Posterior vena cava (tissue), 2 donors: ENCODE measurements around the gene ATXN2L. TPM values are rescaled to one million over a fixed set of nuclear protein-coding genes. Genes with fewer than 3 reads are reported as not detected.

Experiments used
- DNase-seq: peaks from one replicate; pipeline ENCODE4 v3.0.0-alpha.2; 2020; ENCODE audit warnings: low spot score
- intact Hi-C, 2 donors: fragments of 100-400 bp; cut with DNase I; formaldehyde crosslinking; loops; one replicate each; pipeline versions ENCODE4 v1.14.1 to v1.14.2; 2022 to 2023
- total RNA-seq, 2 donors: library from RNA; stranded (reverse); fragmentation: NEBNext Ultra II Directional; extraction: Animal tissue kit (Norgen Biotek cat#: 25700); gene quantifications; one replicate each; pipeline ENCODE4 v1.2.1, GENCODE V29; 2021
- donor health status: DM: yes; HTN: yes; CAD: no.
- donor health status: DM: yes; HTN: yes; CAD: no.

Gene ATXN2L
- total RNA-seq, 2 donors from 2014 or later, result 66.5 to 72.2 TPM

- intact Hi-C loops, result no loop called here
- DNase-seq, result no peak
Measured at GRCh38 chr16:28834873-28835863, 12.4 kb downstream of the ATXN2L start.

- intact Hi-C loops, result no loop called here
- no peak for DNase-seq
Measured at GRCh38 chr16:28835864-28836760, 13.3 kb downstream of the ATXN2L start.

DNA sequence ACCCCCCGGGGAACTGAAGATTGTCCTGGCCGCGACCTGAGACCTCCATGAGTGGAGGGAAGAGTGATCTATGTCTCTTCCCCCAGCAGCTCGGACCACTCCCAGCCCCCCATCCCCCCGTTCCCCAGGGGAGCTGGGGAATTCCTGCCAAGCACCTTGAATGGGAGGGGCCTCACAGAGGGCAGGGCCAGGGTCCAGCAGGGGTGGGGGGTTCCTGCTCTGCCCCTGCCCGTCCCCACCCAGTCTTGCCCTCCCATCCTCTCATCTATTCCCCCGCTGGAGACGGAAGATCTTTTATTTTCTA is 13.9 kb downstream of the ATXN2L start:
- intact Hi-C loops, result no loop called here
- no peak for DNase-seq

- intact Hi-C loops, result no loop called here
- DNase-seq, result no peak
Measured at GRCh38 chr16:28837672-28838557, 15.1 kb downstream of the ATXN2L start.

- intact Hi-C loops, result no loop called here
- DNase-seq, result no peak
Measured at GRCh38 chr16:28838558-28838918, 15.7 kb downstream of the ATXN2L start.

DNA sequence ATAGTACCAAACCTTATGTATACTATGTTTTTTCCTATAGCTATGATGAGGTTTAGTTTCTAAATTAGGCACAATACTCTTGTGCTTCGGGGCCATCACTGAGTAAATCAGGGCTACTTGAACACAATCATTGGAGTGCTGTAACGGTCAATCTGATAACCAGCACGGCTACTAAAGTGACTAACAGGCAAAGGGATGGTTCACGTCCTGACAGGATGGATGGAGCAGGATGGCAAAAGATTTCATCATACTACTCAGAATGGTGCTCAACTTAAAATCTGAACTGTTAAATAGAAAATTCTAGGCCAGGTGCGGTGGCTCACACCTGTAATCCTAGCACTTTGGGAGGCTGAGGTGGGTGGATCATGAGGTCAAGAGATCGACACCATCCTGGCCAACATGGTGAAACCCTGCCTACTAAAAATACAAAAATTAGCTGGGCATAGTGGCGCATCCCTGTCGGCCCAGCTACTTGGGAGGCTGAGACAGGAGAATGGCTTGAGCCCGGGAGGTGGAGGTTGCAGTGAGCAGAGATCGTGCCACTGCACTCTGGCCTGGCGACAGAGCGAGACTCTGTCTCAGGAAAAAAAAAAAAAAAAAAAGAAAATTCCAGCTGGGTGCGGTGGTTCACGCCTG is 16.3 kb downstream of the ATXN2L start:
- intact Hi-C loops, result no loop called here
- DNase-seq, result no peak

- intact Hi-C loops, result no loop called here
- DNase-seq, result no peak
Measured at GRCh38 chr16:28839899-28840298, 17.1 kb downstream of the ATXN2L start.

- DNase-seq, result no peak
- intact Hi-C loops, result no loop called here
Measured at GRCh38 chr16:28842696-28843095, 19.9 kb downstream of the ATXN2L start.

DNA sequence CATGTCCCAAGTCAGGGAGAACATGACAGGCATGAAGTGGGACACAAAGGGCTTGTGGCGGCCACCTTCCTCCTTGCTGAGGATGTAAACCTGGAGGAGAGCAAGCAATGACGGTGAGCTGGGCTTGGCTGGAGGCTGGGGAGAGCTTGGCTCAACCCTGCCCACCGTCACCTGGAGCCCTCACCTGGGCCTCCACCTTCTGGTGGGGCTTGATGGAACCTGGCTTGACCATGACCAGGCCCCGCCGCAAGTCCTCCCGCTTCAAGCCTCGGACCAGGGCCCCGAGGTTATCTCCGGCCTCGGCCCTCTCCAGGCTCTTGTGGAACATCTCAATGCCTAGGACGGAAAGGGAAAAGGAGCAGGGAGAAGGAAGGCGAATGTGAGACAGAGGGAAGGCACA is 21.0 kb downstream of the ATXN2L start:
- no peak for DNase-seq
- intact Hi-C loops, result no loop called here

- DNase-seq, result no peak
- intact Hi-C loops, result no loop called here
Measured at GRCh38 chr16:28844226-28844885, 21.6 kb downstream of the ATXN2L start.

GRCh38 chr16:28845293-28845692 is 22.5 kb downstream of the ATXN2L start:
- intact Hi-C loops, result no loop called here

DNA sequence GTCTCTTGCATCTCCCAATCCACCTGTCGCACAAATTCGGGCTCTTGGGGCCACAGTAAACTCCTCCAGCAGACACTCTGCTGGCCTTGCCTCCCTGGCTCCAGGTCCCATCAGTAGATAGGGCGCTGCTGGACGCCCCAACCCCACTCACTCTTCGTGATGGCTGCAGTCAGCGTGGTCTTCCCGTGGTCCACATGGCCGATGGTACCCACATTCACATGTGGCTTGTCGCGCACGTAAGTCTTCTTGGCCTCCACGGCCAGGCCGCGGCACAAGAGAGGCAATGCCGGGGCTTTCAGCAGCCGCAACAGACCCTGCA is 22.9 kb downstream of the ATXN2L start:
- DNase-seq, result peak; percentile 81
- intact Hi-C loops, result no loop called here

More at GRCh38 chr16:28845293-28845692, 22.5 kb downstream of the ATXN2L start:
- DNase-seq, result no peak

DNA sequence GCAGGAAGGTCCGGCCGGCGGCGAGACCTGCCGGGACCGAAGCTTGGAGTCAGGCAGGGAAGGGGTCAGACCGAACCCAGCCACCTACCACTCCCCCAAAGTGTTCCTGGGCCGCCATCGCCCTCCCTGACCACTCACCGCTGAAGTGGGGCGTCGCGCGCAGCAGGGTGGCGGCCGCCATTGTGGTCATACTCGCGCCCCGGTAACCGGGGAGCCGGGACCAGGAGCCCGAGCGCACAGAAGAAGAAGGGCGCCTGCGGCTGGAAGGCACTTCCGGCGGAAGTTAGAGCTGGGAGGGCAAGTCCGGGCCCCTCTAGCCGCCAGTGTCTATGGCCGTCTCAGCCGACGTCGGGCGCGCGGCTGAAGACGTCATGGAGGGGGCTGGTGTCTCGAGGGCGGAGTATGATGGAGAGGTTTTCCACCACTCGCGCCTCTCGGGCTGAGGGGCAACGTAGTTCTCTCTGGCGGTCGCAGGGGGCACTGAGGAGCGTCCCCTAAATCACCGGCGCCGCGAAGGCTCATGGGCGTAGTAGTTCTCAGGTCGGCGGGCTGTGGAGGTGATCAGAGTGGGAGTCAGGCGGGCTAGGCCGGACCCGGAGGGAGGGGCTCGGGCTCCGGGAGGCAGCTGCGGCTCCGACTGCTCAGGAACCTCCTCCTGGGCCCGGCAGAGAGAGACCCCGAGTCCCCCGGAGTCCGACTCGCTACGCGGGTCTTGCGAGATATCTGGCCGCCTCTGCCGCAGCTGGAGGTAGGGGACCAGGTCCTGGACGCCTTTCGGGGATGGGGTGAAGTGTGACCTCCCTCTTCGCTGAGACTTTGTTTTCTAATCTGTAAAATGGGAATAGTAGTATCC is 23.5 kb downstream of the ATXN2L start, which contains the start of gene TUFM:
TSS of gene TUFM (minus strand) at position 269 of the 853 bp plus-strand sequence. CDS start at position 190, 79 bp downstream.
- intact Hi-C loops, result no loop called here
- peak; percentile 99 for DNase-seq

GRCh38 chr16:28846933-28847273 is 24.1 kb downstream of the ATXN2L start:
- intact Hi-C loops, result no loop called here
- DNase-seq, result no peak

GRCh38 chr16:28858421-28858820 is 35.6 kb downstream of the ATXN2L start:
- DNase-seq, result no peak
- intact Hi-C loops, result no loop called here

GRCh38 chr16:28859326-28859725 is 36.5 kb downstream of the ATXN2L start:
- DNase-seq, result no peak
- intact Hi-C loops, result no loop called here

DNA sequence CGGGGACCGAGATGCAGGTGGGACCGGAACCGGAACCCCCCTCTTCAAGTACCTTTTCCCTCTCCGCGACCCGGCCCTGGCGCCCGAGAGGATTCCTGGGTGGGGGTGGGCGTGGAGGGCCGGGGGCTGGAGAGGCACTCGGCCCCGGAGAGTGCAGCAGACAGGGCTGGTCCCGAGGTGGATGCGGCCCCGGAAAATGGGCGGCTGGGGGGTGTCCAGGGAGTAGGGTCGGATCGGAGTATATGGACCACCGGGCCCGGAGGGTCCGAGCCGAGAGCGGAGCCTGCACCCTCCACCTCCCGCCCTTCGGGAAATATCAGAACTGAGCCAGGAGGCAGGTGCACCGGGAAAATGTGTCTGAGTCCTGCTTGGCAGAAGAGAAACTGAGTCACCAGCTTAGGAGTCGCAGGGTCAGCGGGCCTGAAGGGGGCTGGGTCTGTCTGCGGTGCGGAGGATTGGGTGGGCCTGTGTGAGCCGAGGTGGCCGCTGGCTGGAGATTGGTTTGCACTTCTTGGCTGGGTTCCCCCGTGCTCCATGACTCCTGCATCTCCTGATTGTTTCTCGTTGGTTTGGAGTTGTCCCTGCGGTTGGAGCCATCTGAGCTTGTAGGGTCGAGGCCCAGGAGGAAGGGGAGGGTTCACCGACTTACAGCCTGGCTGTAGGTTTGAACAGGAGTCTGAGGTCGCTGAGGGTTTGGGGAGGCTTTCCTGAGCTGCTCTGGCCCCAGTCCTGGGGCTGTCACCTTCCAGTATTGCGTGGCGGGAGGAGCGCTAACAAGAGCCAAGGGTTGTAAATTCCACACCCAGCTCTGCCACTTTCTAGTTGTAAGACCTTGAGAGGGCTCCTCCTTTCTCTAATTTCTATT is 41.4 kb downstream of the ATXN2L start:
- no peak for DNase-seq
- intact Hi-C loops, result loop anchor here in 1 of 2 donors (2.0 kb wide), 1 partner anchor 15 kb away; no protein-coding TSS in a partner anchor
